WTC11 (cell line): ENCODE data around the gene TMTC1. TPM values are rescaled to one million over a fixed set of nuclear protein-coding genes. Genes with fewer than 3 reads are reported as not detected.

Experiments
- ATAC-seq: fragments of 200-7000 bp; cut with Tn5 transposase; 2 replicates; pipeline ENCODE4 v1.10.0; 2021; ENCODE audit warnings: mild to moderate bottlenecking, moderate library complexity
- CTCF ChIA-PET: fragments of 300-600 bp; sonication (Branson Sonifier 250); formaldehyde crosslinking; loops from one replicate; lab custom pipeline; 2021; ENCODE audit warnings: antibody characterized with exemption; lab: Charles Lee
- POLR2A ChIA-PET: fragments of 350-600 bp; sonication (Branson Sonifier 250); formaldehyde crosslinking; loops from one replicate; lab custom pipeline; 2021; ENCODE audit warnings: antibody characterized with exemption; lab: Charles Lee
- DNase-seq: peaks from one replicate; pipeline ENCODE4 v3.0.0; 2021; ENCODE audit warnings: low spot score
- H3K27ac Mint-ChIP-seq: 2 replicates; pipeline ENCODE4 v1.8.0; 2021; ENCODE audit warnings: mixed read lengths
- H3K27me3 Mint-ChIP-seq: 2 replicates; pipeline ENCODE4 v1.8.0; 2021; ENCODE audit warnings: low read depth, mild to moderate bottlenecking, moderate library complexity, mixed read lengths
- H3K36me3 Mint-ChIP-seq: 2 replicates; pipeline ENCODE4 v1.8.0; 2021; ENCODE audit warnings: mixed read lengths
- H3K4me1 Mint-ChIP-seq: 2 replicates; pipeline ENCODE4 v1.8.0; 2022; ENCODE audit warnings: mixed read lengths
- H3K4me3 Mint-ChIP-seq: 2 replicates; pipeline ENCODE4 v1.8.0; 2021; ENCODE audit warnings: mild to moderate bottlenecking, moderate library complexity, mixed read lengths
- H3K9me3 Mint-ChIP-seq: 2 replicates; pipeline ENCODE4 v1.8.0; 2021; ENCODE audit warnings: mixed read lengths
- ARID4B ChIP-seq: sonication (generic); formaldehyde crosslinking; IDR thresholded peaks from 2 replicates; pipeline ENCODE4 v1.8.0; 2023; ENCODE audit warnings: missing genetic modification reagents, mild to moderate bottlenecking, borderline replicate concordance
- ATF2 ChIP-seq: sonication (generic); formaldehyde crosslinking; IDR thresholded peaks from 2 replicates; pipeline ENCODE4 v1.8.1; 2022; ENCODE audit warnings: low read depth, missing genetic modification reagents, borderline replicate concordance
- CDX4 ChIP-seq: fragments of 250-450 bp; sonication (Bioruptor Pico); IDR thresholded peaks from 2 replicates; pipeline ENCODE4 v1.9.0; 2021; ENCODE audit warnings: moderate library complexity, mild to moderate bottlenecking, inconsistent platforms, borderline replicate concordance
- CREB1 ChIP-seq: sonication (generic); formaldehyde crosslinking; IDR thresholded peaks from 2 replicates; pipeline ENCODE4 v1.8.0; 2023; ENCODE audit warnings: mild to moderate bottlenecking, missing genetic modification reagents
- E2F1 ChIP-seq: sonication (generic); formaldehyde crosslinking; IDR thresholded peaks from 2 replicates; pipeline ENCODE4 v1.8.0; 2022; ENCODE audit warnings: mild to moderate bottlenecking, missing genetic modification reagents
- ELF4 ChIP-seq: sonication (generic); formaldehyde crosslinking; IDR thresholded peaks from 2 replicates; pipeline ENCODE4 v1.8.1; 2022; ENCODE audit warnings: low read depth, mild to moderate bottlenecking, moderate library complexity, missing genetic modification reagents
- FOXJ3 ChIP-seq: sonication (generic); formaldehyde crosslinking; IDR thresholded peaks from 2 replicates; pipeline ENCODE4 v1.9.0; 2021; ENCODE audit warnings: missing genetic modification reagents, mild to moderate bottlenecking, borderline replicate concordance
- FOXK1 ChIP-seq: sonication (generic); formaldehyde crosslinking; IDR thresholded peaks from 2 replicates; pipeline ENCODE4 v1.8.0; 2022; ENCODE audit warnings: mild to moderate bottlenecking, moderate library complexity, missing genetic modification reagents
- FOXP1 ChIP-seq: sonication (generic); formaldehyde crosslinking; IDR thresholded peaks from 2 replicates; pipeline ENCODE4 v1.8.0; 2022; ENCODE audit warnings: missing genetic modification reagents, mild to moderate bottlenecking, moderate library complexity, borderline replicate concordance
- HMGA2 ChIP-seq: fragments of 250-450 bp; sonication (Bioruptor Pico); IDR thresholded peaks from 2 replicates; pipeline ENCODE4 v1.4.0; 2021; ENCODE audit warnings: mild to moderate bottlenecking, moderate library complexity
- HMGXB4 ChIP-seq: sonication (generic); formaldehyde crosslinking; IDR thresholded peaks from 2 replicates; pipeline ENCODE4 v1.8.1; 2023; ENCODE audit warnings: mild to moderate bottlenecking, moderate library complexity, missing genetic modification reagents
- IRF1 ChIP-seq: sonication (generic); formaldehyde crosslinking; IDR thresholded peaks from 2 replicates; pipeline ENCODE4 v1.8.0; 2023; ENCODE audit warnings: missing genetic modification reagents
- JAZF1 ChIP-seq: fragments of 250-450 bp; sonication (Bioruptor Pico); IDR thresholded peaks from 2 replicates; pipeline ENCODE4 v1.9.0; 2021; ENCODE audit warnings: moderate library complexity, mild to moderate bottlenecking, inconsistent platforms
- MAX ChIP-seq: sonication (generic); formaldehyde crosslinking; IDR thresholded peaks from 2 replicates; pipeline ENCODE4 v1.8.0; 2022; ENCODE audit warnings: mild to moderate bottlenecking, missing genetic modification reagents
- MXD4 ChIP-seq: fragments of 250-450 bp; sonication (Bioruptor Pico); IDR thresholded peaks from 2 replicates; pipeline ENCODE4 v1.8.0; 2021; ENCODE audit warnings: mild to moderate bottlenecking, moderate library complexity, borderline replicate concordance
- MYBL2 ChIP-seq: sonication (generic); formaldehyde crosslinking; IDR thresholded peaks from 2 replicates; pipeline ENCODE4 v1.8.1; 2023; ENCODE audit warnings: mild to moderate bottlenecking, moderate library complexity, missing genetic modification reagents
- NFATC4 ChIP-seq: fragments of 250-450 bp; sonication (Bioruptor Pico); IDR thresholded peaks from 2 replicates; pipeline ENCODE4 v1.9.0; 2021; ENCODE audit warnings: mild to moderate bottlenecking
- NFYB ChIP-seq: sonication (generic); formaldehyde crosslinking; conservative IDR thresholded peaks from 2 replicates; pipeline ENCODE4 v1.8.0; 2022; ENCODE audit warnings: low read depth, missing genetic modification reagents
- NR2C2 ChIP-seq: sonication (generic); formaldehyde crosslinking; IDR thresholded peaks from 2 replicates; pipeline ENCODE4 v1.8.0; 2022; ENCODE audit warnings: mild to moderate bottlenecking, missing genetic modification reagents
- OVOL2 ChIP-seq: fragments of 250-450 bp; sonication (Bioruptor Pico); IDR thresholded peaks from 2 replicates; pipeline ENCODE4 v1.9.0; 2021; ENCODE audit warnings: mild to moderate bottlenecking, borderline replicate concordance
- RORB ChIP-seq: fragments of 250-450 bp; sonication (Bioruptor Pico); IDR thresholded peaks from 2 replicates; pipeline ENCODE4 v1.9.0; 2021; ENCODE audit warnings: mild to moderate bottlenecking
- SMAD3 ChIP-seq: sonication (generic); formaldehyde crosslinking; IDR thresholded peaks from 2 replicates; pipeline ENCODE4 v1.8.0; 2022; ENCODE audit warnings: missing genetic modification reagents, mild to moderate bottlenecking, borderline replicate concordance
- SMAD4 ChIP-seq: sonication (generic); formaldehyde crosslinking; IDR thresholded peaks from 2 replicates; pipeline ENCODE4 v1.8.0; 2022; ENCODE audit warnings: mild to moderate bottlenecking, missing genetic modification reagents
- ZMAT4 ChIP-seq: fragments of 250-450 bp; sonication (Bioruptor Pico); IDR thresholded peaks from 2 replicates; pipeline ENCODE4 v1.9.0; 2021; ENCODE audit warnings: mild to moderate bottlenecking
- ZNF121 ChIP-seq: sonication (generic); formaldehyde crosslinking; IDR thresholded peaks from 2 replicates; pipeline ENCODE4 v1.8.0; 2023; ENCODE audit warnings: missing genetic modification reagents
- ZNF317 ChIP-seq: sonication (generic); formaldehyde crosslinking; IDR thresholded peaks from 2 replicates; pipeline ENCODE4 v1.8.1; 2023; ENCODE audit warnings: low read depth, mild to moderate bottlenecking, moderate library complexity, missing genetic modification reagents, borderline replicate concordance
- total RNA-seq: library from RNA; stranded (reverse); gene quantifications from 3 replicates; pipeline ENCODE4 v1.2.3, GENCODE V29; 2021

Gene TMTC1
- total RNA-seq, 1 experiment from 2014 or later = 17.3 TPM

GRCh38 chr12:29737644-29738043 lies 46.1 kb downstream of the TMTC1 start (continued):
- TF ChIP-seq FOXJ3 = no peak
- no peak for TF ChIP-seq FOXK1
- TF ChIP-seq ZNF317 (CRISPR knock-in tag) = no peak
- TF ChIP-seq NR2C2 (CRISPR knock-in tag) = no peak
- TF ChIP-seq OVOL2 = no peak
- TF ChIP-seq NFYB (CRISPR knock-in tag) = no peak
- TF ChIP-seq ZNF121 (CRISPR knock-in tag) = no peak
- TF ChIP-seq MXD4 (CRISPR knock-in tag) = no peak
- no peak for TF ChIP-seq HMGXB4 (CRISPR knock-in tag)
- no peak for TF ChIP-seq HMGA2 (CRISPR knock-in tag)
- no peak for TF ChIP-seq ELF4 (CRISPR knock-in tag)

- Mint-ChIP-seq H3K36me3 (peaks cover 13% of the 10 kb centered on the region), H3K9me3 (peaks cover 5% of the 10 kb centered on the region; the same call in 1 of the 2 replicates), H3K27ac (no peak overlapping the region), H3K4me3 (no peak overlapping the region), H3K27me3 (no peaks in the 10 kb centered on the region), H3K4me1 (peaks cover 2% of the 10 kb centered on the region)
- ChIA-PET CTCF (no interaction called here), POLR2A (no interaction called here)
- no peak for TF ChIP-seq MAX (CRISPR knock-in tag)
- no peak for TF ChIP-seq CREB1
- TF ChIP-seq CDX4 (CRISPR knock-in tag) = no peak
- TF ChIP-seq MYBL2 (CRISPR knock-in tag) = no peak
- no peak for TF ChIP-seq E2F1 (CRISPR knock-in tag)
- TF ChIP-seq RORB (CRISPR knock-in tag) = no peak
- no peak for TF ChIP-seq SMAD3 (CRISPR knock-in tag)
- TF ChIP-seq SMAD4 = no peak
- TF ChIP-seq OVOL2 = no peak
- no peak for TF ChIP-seq NFATC4 (CRISPR knock-in tag)
- TF ChIP-seq IRF1 (CRISPR knock-in tag) = no peak
- no peak for TF ChIP-seq ZMAT4 (CRISPR knock-in tag)
- TF ChIP-seq NR2C2 (CRISPR knock-in tag) = no peak
- no peak for TF ChIP-seq FOXP1 (CRISPR knock-in tag)
- TF ChIP-seq JAZF1 (CRISPR knock-in tag) = no peak
- TF ChIP-seq ARID4B (CRISPR knock-in tag) = no peak
- no peak for TF ChIP-seq ATF2
- ATAC-seq = no peak
- DNase-seq = no peak
Observed at GRCh38 chr12:29735604-29736003, 48.1 kb downstream of the TMTC1 start.
